GM21619 (cell line): ENCODE measurements around the gene NDUFB7.

Experiments used
- ATAC-seq: cut with Tn5 transposase; IDR thresholded peaks from one replicate; pipeline ENCODE4 v1.9.1; 2021; ENCODE audit not compliant: unreplicated experiment

Gene NDUFB7

GRCh38 chr19:14526423-14526822, 45.4 kb downstream of the NDUFB7 start:
- ATAC-seq: no peak

- ATAC-seq: no peak
Observed at GRCh38 chr19:14525729-14526128, 46.1 kb downstream of the NDUFB7 start.

DNA sequence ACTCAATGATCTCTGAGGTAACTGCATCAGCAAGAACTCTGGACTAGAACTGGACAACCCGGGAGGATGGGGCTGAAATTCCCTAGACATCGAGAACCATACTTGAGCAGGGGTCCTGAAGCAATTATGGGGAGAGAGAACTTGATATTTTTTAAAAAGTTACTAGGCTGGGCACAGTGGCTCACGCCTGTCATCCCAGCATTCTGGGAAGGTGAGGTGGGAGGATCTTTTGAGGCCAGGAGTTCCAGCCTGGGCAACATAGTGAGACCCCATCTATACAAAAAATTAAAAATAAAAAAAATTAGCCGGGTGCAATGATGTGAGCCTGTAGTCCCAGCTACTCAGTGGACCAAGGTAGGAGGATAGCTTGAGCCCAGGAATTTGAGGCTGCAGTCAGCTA, 51.3 kb downstream of the NDUFB7 start:
- ATAC-seq: no peak

DNA sequence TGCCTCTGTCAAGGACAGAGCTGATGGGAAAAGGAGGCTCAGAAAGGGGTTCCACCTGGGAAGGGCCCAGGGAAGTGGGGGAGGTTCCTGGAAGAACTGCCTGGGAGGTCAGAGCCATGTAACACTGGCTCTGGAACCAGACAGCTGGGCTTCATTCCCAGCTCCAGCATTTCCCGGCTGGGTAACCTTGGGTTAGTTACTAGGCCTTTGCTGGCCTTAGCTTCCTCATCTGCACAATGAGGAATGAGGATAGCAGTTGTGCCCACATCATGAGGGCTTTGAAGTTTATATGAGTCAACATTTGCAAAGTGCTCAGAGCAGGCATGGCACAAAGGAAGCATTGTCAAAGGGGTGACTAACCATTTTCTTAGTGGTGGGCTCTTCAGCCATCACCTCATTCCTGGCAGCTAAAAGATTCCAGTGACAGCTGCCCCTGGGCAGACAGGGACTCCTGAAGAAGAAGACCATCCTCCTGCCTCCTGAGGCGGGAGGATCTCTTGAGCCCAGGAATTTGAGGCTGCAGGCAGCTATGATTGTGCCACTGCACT, 51.9 kb downstream of the NDUFB7 start:
- ATAC-seq: no peak

DNA sequence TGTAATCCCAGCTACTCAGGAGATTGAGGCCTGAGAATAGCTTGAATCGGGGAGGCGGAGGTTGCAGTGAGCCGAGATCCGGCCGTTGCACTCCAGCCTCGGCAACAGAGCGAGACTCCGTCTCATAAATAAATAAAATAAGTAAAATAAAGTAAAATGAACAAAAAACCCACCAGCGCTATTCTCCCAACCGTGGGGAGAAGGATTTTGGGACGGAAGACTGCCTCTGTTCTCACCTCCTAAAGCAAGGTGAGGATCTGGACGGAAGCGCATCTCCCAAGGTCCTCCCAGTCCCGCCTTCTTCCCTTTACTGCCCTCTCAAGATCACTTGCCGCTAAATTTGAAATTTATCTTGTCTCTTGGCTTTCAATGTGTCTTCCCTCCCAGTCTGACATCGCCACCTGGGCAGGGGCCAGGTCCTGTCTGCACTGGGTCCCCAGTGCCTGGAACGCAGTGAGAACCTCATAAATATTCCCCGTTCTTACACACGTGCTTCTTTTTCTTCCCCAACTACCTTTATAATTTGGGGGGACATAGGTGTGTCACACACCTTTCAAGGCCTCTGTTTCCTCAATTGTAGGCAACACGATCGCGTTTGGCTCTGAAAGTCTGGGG, 52.5 kb downstream of the NDUFB7 start:
- no peak for ATAC-seq

- ATAC-seq: peak; percentile 46
Observed at GRCh38 chr19:14517840-14518505, 53.9 kb downstream of the NDUFB7 start, which contains the start of gene DNAJB1. DNAJB1 (minus strand) TSS chr19:14518397; CDS start chr19:14518349, 48 bp downstream.

DNA sequence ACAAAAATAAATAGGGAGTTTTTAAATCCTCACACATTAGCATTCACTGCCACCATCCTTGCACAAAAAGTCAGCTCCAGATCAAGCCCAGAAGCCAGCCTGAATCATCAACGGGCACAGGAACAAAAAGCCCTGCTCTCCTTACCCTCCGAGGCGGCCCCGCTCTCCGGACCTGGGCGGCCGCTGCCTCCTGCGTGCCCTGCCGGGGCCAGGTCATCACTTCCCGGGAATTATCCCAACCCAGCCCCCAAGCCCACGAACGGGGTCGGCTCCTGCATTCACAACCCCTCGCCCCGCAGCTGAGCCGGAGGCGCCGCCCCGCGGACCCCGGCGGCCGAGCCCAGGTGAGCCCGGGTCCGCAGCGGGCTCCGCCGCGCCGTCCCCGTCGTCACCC, 54.4 kb downstream of the NDUFB7 start:
- ATAC-seq: no peak

DNA sequence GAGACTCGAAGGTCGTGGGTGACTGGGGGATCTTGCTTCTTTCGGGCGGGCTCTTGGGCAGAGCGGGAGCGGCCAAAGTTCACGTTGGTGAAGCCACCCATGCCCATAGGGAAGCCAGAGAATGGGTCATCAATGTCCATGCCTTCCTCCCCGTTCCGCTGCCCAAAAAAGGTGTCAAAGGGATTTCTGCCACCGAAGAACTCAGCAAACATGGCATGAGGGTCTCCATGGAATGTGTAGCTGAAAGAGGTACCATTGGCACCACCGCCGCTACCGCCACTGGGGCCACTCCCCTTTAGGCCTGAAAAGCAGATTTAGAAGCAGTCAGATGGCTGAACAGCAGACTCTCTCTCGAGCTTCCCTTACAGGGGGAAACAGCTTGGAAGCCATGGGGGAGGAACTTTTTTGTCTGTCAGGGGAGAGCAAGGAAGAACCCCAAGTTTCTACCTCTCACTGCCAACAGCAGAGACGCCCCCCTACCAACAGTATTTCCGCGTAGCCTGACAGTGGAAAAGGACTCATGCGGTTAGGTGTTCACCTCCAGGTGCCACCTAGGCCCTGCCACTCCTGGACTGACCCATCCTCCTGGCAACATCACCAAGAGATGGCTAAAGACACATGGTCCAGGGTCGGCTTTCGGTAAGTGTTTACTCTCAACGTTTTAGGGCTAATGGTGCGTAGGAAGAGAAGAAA, 55.0 kb downstream of the NDUFB7 start:
- ATAC-seq: no peak
